ENCODE measurements around the gene DIRAS1.
A peak's percentile ranks its signal among the peaks of the same experiment; 100 is the strongest.
"Not testable (repeated sequence)": the region's sequence is repeated elsewhere in the genome, so short reads cannot be mapped to it uniquely, and the experiment has no call there.

Gene DIRAS1

GRCh38 chr19:2727640-2727944 lies 6.4 kb upstream of the DIRAS1 start:
- DNase-seq (ENCODE audit: low read depth, low spot score): peak; percentile 19

GRCh38 chr19:2726904-2727639 lies 5.9 kb upstream of the DIRAS1 start:
- DNase-seq (ENCODE audit: low read depth, low spot score): peak; percentile 70

DNA sequence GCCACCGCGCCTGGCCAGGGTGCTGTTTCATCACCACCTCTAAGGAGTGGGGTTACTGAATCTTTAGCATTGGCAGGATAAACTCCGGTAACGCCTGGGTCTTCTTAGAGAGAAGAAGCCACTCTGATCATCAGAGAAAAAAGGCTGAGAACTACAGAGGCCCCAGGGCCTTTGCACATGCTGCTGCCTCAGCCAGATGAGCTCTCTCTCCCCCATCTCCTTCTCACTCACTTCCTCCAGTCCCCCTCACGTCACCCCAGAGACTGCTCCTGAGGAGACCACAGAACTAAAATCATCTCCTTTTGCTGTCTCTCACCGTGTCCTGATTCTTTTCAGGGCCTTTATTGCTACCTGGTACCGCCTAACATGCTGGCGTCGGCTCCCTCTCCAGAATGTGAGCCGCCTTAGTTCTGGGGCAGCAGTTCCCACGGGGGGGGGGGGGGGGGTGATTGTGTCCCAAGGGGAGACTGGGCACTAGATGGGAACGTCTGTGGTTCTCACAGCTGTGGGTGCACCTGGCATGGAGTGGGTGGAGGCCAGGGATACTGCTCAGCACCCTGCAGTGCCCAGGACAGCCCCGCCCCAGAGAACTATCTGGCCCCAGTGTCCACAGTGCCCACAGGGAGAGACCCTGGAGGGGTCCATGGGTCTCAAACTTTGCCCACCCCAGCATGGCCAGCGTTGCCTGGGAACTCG lies 5.1 kb upstream of the DIRAS1 start:
- DNase-seq (ENCODE audit: low read depth, low spot score): no peak

- no peak for DNase-seq (ENCODE audit: low read depth, low spot score)
Observed at GRCh38 chr19:2724148-2724557, 3.0 kb upstream of the DIRAS1 start.

DNA sequence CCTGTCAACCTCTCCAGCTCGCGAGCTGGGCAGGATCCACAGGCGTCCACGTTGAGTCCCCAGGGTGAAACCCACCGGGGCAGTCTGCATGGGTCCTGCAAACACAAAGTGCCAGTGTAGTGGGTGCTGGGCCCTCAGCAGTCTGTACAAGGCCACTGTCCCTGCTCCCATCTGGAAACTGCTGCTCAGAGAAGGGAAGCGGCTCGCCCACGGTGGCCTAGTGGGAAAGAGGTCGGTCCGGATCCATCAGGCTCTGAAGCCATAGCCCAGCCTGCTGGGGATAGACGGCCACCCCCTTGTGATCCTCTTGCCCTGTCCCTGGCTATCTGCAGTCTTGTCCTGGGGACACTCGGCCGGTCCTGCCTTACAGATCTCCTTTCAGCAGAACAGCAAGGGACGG lies 2.6 kb upstream of the DIRAS1 start:
- DNase-seq (ENCODE audit: low read depth, low spot score): no peak

GRCh38 chr19:2723345-2723715 lies 2.2 kb upstream of the DIRAS1 start:
- no peak for DNase-seq (ENCODE audit: low read depth, low spot score)

DNA sequence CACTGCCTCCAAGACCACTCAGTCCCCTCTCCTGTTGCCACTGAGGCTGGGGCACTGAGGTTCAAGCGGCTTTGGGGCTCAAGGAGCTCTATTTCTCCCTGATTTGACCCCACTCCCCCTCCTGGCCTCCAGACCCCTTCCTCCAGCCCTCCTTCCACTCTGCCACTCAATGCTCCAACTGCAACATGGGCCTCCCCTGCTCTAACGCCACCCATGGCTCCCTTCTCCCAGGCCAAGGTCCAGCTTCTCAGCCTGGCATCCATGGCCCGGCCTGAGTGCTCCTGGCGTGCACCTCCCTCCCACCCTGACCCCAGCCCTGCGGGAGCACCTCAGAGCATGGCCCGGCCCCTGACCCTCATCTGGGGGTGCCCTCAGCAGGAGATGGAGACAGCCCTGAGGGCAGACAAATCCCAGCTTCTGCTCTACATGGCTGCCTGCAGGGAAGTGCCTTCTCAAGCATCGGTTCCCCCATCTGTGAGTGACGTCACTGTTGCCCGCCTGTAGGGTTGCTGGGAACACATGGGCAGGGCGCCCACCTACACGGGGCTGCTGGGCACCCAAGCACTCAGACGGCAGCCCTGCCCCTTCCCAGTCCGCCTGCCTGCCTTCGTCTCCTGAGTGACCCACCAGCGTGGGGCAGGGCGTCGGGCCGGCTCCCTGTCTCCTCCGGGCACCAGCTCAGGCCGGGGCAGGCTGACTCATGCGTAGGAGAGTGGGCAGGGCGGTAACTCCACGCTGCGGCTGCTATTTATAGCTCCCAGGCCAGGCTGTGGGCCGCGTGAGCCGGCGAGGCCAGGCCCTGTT lies 1.6 kb upstream of the DIRAS1 start:
- DNase-seq (ENCODE audit: low read depth, low spot score): no peak

GRCh38 chr19:2721570-2722540 lies 683 bp upstream of the DIRAS1 start:
- no peak for DNase-seq (ENCODE audit: low read depth, low spot score)

- peak; percentile 44 for DNase-seq (ENCODE audit: low read depth, low spot score)
Observed at GRCh38 chr19:2719920-2720776, 1.0 kb downstream of the DIRAS1 start.

- no peak for DNase-seq (ENCODE audit: low read depth, low spot score)
Observed at GRCh38 chr19:2719232-2719735, 1.9 kb downstream of the DIRAS1 start.

DNA sequence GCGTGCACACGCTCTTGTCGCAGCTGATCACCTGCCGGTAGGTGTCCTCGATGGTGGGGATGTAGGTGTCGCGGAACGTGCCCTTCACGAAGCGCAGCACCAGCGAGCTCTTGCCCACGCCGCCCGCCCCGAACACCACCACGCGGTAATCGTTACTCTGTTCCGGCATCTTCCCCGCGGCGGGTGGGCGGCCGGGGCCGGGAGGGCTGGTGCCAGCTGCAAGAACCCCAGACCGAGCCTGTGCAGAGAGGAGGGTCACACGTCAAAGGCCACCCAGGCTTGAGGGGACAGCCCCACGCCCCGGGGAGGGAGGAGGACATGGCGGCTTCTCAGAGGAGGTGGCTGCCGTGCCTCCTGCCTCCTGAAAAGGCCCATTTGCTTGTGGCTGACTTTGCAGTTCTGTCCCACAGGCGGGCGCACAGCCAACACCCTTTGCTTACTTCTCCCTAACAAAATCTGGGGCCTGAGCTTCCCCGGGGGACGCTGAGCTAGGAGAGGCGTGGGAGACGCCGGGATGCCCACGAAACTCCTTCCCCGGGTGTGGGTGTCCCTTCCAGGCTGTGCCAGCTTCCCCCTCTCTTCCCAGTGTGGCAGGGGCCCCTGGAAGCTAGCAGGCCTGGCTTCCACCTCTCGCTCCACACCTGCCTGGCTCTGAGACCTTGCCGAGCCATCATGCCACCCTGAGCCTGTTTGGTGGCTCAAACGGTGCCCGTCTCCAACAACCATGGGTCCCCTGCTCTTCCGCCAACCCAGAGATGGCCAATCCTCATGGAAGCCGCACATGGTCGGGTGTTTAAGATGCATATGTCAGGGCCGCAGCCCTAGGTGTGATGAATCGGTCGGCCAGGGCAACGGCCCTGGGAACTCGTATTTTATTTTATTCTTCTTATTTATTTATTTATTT lies 3.3 kb downstream of the DIRAS1 start:
- no peak for DNase-seq (ENCODE audit: low read depth, low spot score)

- DNase-seq (ENCODE audit: low read depth, low spot score): peak; percentile 44
Observed at GRCh38 chr19:2716722-2717637, 4.2 kb downstream of the DIRAS1 start.

DNA sequence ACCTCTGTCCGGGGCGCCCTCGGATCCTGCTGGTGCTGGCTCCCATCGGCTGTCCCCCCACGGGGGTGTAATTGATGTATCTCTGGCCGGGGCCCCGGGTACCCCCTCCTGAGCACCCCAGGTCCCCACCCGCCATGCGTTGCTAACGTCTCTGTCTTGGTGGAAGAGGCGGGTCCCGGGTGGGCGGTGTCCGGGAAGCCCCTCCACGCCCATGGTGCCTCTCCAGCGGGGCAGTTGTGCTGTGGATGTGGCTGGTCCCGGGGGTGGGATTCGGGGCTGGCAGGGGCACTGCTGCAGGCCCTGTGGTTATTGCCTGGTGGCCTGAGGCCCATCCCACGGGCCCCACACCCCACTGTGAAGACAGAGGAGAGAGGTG lies 4.9 kb downstream of the DIRAS1 start:
- no peak for DNase-seq (ENCODE audit: low read depth, low spot score)

GRCh38 chr19:2715470-2716274 lies 5.5 kb downstream of the DIRAS1 start:
- no peak for DNase-seq (ENCODE audit: low read depth, low spot score)

DNA sequence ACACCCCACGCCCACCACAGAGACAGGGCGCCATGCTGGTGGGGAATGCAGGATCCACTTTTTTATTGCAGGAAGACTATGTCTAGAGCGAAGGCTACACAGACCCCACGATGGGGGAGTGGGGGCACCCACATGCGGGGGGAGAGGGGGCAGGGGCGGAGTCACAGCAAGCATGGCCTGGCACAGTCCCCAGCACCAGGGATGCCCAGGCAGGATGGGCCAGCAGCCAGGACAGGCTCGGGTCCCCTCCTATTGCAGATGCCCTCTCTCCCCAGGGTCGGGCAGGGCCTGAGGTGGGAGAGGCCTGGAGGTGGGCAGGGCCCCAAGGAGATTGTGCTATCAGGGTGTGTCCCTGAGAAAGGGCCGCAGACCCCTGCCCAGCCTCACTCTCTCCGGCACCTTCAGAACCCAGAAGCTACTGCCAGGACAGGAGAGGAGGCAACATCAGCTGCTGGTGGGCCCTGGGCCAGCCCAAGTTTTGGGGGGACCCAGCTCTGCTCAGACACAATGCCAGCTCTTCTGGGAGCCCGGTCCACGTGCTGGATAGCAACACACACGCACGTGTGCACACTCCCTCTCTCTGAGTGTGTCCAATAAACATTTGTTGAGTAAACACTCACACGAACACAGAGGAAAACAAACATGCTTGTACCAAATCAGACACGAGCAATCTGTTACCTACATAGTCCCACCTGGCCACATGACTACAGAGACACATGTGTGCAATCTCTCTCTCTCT lies 6.5 kb downstream of the DIRAS1 start:
- no peak for DNase-seq (ENCODE audit: low read depth, low spot score)

DNA sequence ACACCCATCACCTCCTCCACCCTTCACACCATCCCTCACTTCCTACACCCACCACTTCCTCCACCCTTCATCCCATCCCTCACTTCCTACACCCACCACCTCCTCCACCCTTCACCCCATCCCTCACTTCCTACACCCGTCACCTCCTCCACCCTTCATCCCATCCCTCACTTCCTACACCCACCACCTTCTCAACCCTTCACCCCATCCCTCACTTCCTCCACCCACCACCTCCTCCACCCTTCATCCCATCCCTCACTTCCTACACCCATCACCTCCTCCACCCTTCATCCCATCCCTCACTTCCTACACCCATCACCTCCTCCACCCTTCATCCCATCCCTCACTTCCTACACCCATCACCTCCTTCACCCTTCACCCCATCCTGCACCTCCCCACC lies 7.1 kb downstream of the DIRAS1 start:
- DNase-seq (ENCODE audit: low read depth, low spot score): not testable (repeated sequence)

GRCh38 chr19:2713170-2713569 lies 8.0 kb downstream of the DIRAS1 start:
- not testable (repeated sequence) for DNase-seq (ENCODE audit: low read depth, low spot score)
